Activated naive CD8-positive, alpha-beta T cell treated with anti-CD3 and anti-CD28 coated beads, Interleukin-2, amount 10 ng/mL, durations not matched to agents 7 days and 5 days (primary cell): ENCODE results near the gene STK32B. TPM values are rescaled to one million over a fixed set of nuclear protein-coding genes. Genes with fewer than 3 reads are reported as not detected.
"Not testable (repeated sequence)": the region's sequence is repeated elsewhere in the genome, so short reads cannot be mapped to it uniquely, and the experiment has no call there.

Experiments
- ATAC-seq: fragments of 150-1000 bp; cut with Tn5 transposase; one replicate; pipeline ENCODE4 v1.10.0; 2021; ENCODE audit warnings: low read depth, moderate library complexity
- POLR2A ChIA-PET: fragments of 350-600 bp; sonication (Branson Sonifier 250); formaldehyde crosslinking; loops from one replicate; lab custom pipeline; 2021; ENCODE audit warnings: antibody characterized with exemption; lab: Charles Lee
- DNase-seq: peaks from one replicate; pipeline ENCODE4 v3.0.0; 2021
- H3K27ac Mint-ChIP-seq: one replicate; pipeline ENCODE4 v1.8.0; 2022; ENCODE audit warnings: mild to moderate bottlenecking, mixed read lengths
- H3K27me3 Mint-ChIP-seq: one replicate; pipeline ENCODE4 v1.8.0; 2022; ENCODE audit warnings: mild to moderate bottlenecking, moderate library complexity, mixed read lengths
- H3K36me3 Mint-ChIP-seq: one replicate; pipeline ENCODE4 v1.8.0; 2021; ENCODE audit warnings: mild to moderate bottlenecking, mixed read lengths
- H3K4me1 Mint-ChIP-seq: one replicate; pipeline ENCODE4 v1.8.0; 2021; ENCODE audit warnings: mixed read lengths
- H3K4me3 Mint-ChIP-seq: one replicate; pipeline ENCODE4 v1.8.0; 2022; ENCODE audit warnings: mild to moderate bottlenecking, moderate library complexity, mixed read lengths
- H3K9me3 Mint-ChIP-seq: one replicate; pipeline ENCODE4 v1.8.0; 2021; ENCODE audit warnings: mixed read lengths
- total RNA-seq, 2 experiments: library from RNA; stranded (reverse); gene quantifications; one replicate each; pipeline ENCODE4 v1.2.3, GENCODE V29; 2021

Gene STK32B
- total RNA-seq, 2 experiments from 2014 or later: not detected

DNA sequence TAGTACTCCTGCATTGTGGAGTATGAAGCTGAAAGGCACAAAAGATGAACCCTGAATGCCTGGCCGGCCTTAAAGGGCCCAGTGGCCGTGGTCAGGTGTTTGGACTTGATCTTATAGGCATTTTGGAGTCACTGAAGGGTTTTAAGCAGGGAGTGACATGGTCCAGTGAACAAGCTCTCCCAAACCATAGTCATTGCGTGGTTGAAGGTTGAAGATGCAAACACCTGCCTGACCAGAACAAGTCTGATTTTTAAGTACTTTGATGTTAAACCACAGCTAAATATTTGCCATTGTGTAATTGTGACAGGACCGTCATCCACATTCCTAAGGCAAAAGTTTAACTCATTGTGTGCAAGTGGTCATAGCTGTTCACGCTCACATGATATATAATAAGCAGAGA is 3.3 kb downstream of the STK32B start:
- Mint-ChIP-seq H3K9me3 (no peaks in the 10 kb centered on the region), H3K27ac (no peak overlapping the region), H3K36me3 (no peaks in the 10 kb centered on the region), H3K4me3 (no peak overlapping the region), H3K4me1 (peaks cover 6% of the 10 kb centered on the region), H3K27me3 (peaks cover 24% of the 10 kb centered on the region)
- DNase-seq (no peak), ATAC-seq (no peak)
- POLR2A ChIA-PET: no interaction called here

- H3K4me3 Mint-ChIP-seq: no peak overlapping the region
- no peak overlapping the region for H3K27ac Mint-ChIP-seq
- POLR2A ChIA-PET: no interaction called here
- H3K9me3 Mint-ChIP-seq: no peaks in the 10 kb centered on the region
- H3K27me3 Mint-ChIP-seq: peaks cover 19% of the 10 kb centered on the region
- H3K4me1 Mint-ChIP-seq: peaks cover 6% of the 10 kb centered on the region
- no peak for ATAC-seq
- no peaks in the 10 kb centered on the region for H3K36me3 Mint-ChIP-seq
- DNase-seq: no peak
These were observed 4.1 kb downstream of the STK32B start for GRCh38 chr4:5055411-5055810.

GRCh38 chr4:5066101-5066500 is 14.8 kb downstream of the STK32B start:
- no peak overlapping the region for H3K4me3 Mint-ChIP-seq
- H3K36me3 Mint-ChIP-seq: no peaks in the 10 kb centered on the region
- peaks cover 2% of the 10 kb centered on the region for H3K27me3 Mint-ChIP-seq
- POLR2A ChIA-PET: no interaction called here
- H3K4me1 Mint-ChIP-seq: no peaks in the 10 kb centered on the region
- peaks cover 5% of the 10 kb centered on the region for H3K9me3 Mint-ChIP-seq
- no peak for DNase-seq
- no peak overlapping the region for H3K27ac Mint-ChIP-seq
- no peak for ATAC-seq

GRCh38 chr4:5066968-5067367 is 15.7 kb downstream of the STK32B start:
- ATAC-seq, H3K4me1 Mint-ChIP-seq, H3K36me3 Mint-ChIP-seq, H3K9me3 Mint-ChIP-seq, DNase-seq, H3K27me3 Mint-ChIP-seq, H3K27ac Mint-ChIP-seq, POLR2A ChIA-PET, H3K4me3 Mint-ChIP-seq: not testable (repeated sequence)

GRCh38 chr4:5067908-5068307 is 16.6 kb downstream of the STK32B start:
- POLR2A ChIA-PET: no interaction called here
- Mint-ChIP-seq H3K27me3 (peaks cover 2% of the 10 kb centered on the region), H3K4me1 (no peaks in the 10 kb centered on the region), H3K36me3 (no peaks in the 10 kb centered on the region), H3K9me3 (peaks cover 5% of the 10 kb centered on the region), H3K4me3 (no peak overlapping the region), H3K27ac (no peak overlapping the region)
- DNase-seq (no peak), ATAC-seq (no peak)

- no peak overlapping the region for H3K27ac Mint-ChIP-seq
- H3K27me3 Mint-ChIP-seq: no peaks in the 10 kb centered on the region
- ATAC-seq (no peak), DNase-seq (no peak)
- no peak overlapping the region for H3K4me3 Mint-ChIP-seq
- peaks cover 5% of the 10 kb centered on the region for H3K9me3 Mint-ChIP-seq
- POLR2A ChIA-PET: no interaction called here
- H3K36me3 Mint-ChIP-seq: no peaks in the 10 kb centered on the region
- no peaks in the 10 kb centered on the region for H3K4me1 Mint-ChIP-seq
These were observed 18.6 kb downstream of the STK32B start for GRCh38 chr4:5069901-5070300.

GRCh38 chr4:5072948-5073347 is 21.7 kb downstream of the STK32B start:
- no peak for DNase-seq
- no peak for ATAC-seq
- H3K4me1 Mint-ChIP-seq: no peaks in the 10 kb centered on the region
- H3K9me3 Mint-ChIP-seq: peaks cover 5% of the 10 kb centered on the region
- H3K27me3 Mint-ChIP-seq: no peaks in the 10 kb centered on the region
- POLR2A ChIA-PET: no interaction called here
- H3K4me3 Mint-ChIP-seq: no peak overlapping the region
- H3K27ac Mint-ChIP-seq: no peak overlapping the region
- no peaks in the 10 kb centered on the region for H3K36me3 Mint-ChIP-seq

DNA sequence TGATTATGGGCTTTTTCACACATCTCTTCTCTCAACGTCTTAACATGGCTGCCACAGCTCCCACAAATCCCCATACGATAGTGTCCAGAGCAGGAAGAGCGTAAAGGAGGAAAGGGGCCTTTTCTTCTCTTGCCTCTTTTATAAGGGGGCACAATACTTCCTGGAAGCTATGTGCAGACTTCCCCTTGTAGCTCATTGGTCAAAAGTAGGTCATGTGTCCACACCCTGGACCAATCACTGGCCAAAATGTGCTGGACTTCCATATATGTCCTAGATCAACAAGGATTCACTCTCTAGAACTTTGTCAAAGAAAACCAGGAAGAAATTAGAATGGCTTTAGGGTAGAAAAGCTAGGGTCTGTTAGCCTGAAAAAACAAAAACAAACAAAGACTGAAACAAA is 26.7 kb downstream of the STK32B start:
- Mint-ChIP-seq H3K36me3 (no peaks in the 10 kb centered on the region), H3K9me3 (peaks cover 7% of the 10 kb centered on the region), H3K27me3 (peaks cover 3% of the 10 kb centered on the region), H3K27ac (no peak overlapping the region), H3K4me3 (no peak overlapping the region), H3K4me1 (no peaks in the 10 kb centered on the region)
- ATAC-seq (no peak), DNase-seq (no peak)
- POLR2A ChIA-PET: no interaction called here

GRCh38 chr4:5079581-5079980 is 28.3 kb downstream of the STK32B start:
- POLR2A ChIA-PET: no interaction called here
- no peaks in the 10 kb centered on the region for H3K4me1 Mint-ChIP-seq

DNA sequence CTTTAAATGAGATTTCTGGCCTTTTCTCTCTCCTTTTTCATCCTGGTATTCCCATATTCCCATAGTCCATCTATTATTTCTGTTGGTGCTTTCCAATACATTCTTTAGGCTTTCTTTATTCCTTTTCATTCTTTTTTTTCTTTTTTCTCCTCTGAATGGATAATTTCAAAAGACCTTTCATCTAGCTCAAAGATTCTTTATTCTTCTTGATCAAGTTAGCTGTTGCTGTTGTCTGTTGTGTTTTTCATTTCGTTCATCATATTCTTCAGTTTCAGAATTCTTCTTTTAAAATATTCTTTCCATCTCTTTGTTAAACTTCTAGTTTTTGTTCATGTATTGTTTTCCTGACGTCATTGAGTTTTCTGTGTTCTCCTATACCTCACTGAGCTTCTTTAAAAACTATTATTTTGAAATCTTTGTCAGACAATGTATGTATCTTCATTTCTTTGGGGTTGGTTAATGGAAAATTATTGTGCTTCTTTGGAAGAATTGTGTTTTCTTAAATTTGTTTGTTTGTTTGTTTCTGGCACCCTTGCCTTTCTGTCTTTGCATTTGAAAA is 30.2 kb downstream of the STK32B start:
- DNase-seq (no peak), ATAC-seq (no peak)
- POLR2A ChIA-PET: no interaction called here
- Mint-ChIP-seq H3K27me3 (peaks cover 3% of the 10 kb centered on the region), H3K36me3 (no peaks in the 10 kb centered on the region), H3K9me3 (peaks cover 9% of the 10 kb centered on the region), H3K4me1 (no peaks in the 10 kb centered on the region), H3K27ac (no peak overlapping the region), H3K4me3 (no peak overlapping the region)

More at GRCh38 chr4:5079581-5079980, 28.3 kb downstream of the STK32B start:
- no peak overlapping the region for H3K27ac Mint-ChIP-seq
- no peak overlapping the region for H3K4me3 Mint-ChIP-seq
- H3K27me3 Mint-ChIP-seq: peaks cover 3% of the 10 kb centered on the region
- H3K9me3 Mint-ChIP-seq: peaks cover 7% of the 10 kb centered on the region
- DNase-seq (no peak), ATAC-seq (no peak)
- no peaks in the 10 kb centered on the region for H3K36me3 Mint-ChIP-seq

GRCh38 chr4:5082376-5082775 is 31.1 kb downstream of the STK32B start:
- peaks cover 9% of the 10 kb centered on the region for H3K9me3 Mint-ChIP-seq
- H3K4me3 Mint-ChIP-seq: no peak overlapping the region
- DNase-seq (no peak), ATAC-seq (no peak)
- H3K4me1 Mint-ChIP-seq: no peaks in the 10 kb centered on the region
- H3K36me3 Mint-ChIP-seq: no peaks in the 10 kb centered on the region
- H3K27ac Mint-ChIP-seq: no peak overlapping the region
- POLR2A ChIA-PET: no interaction called here
- peaks cover 3% of the 10 kb centered on the region for H3K27me3 Mint-ChIP-seq

GRCh38 chr4:5084911-5085475 is 33.7 kb downstream of the STK32B start:
- peaks cover 3% of the 10 kb centered on the region for H3K27me3 Mint-ChIP-seq
- H3K27ac Mint-ChIP-seq: no peak overlapping the region
- ATAC-seq (no peak), DNase-seq (no peak)
- H3K4me3 Mint-ChIP-seq: no peak overlapping the region
- POLR2A ChIA-PET: no interaction called here
- no peaks in the 10 kb centered on the region for H3K36me3 Mint-ChIP-seq
- peaks cover 12% of the 10 kb centered on the region for H3K9me3 Mint-ChIP-seq
- H3K4me1 Mint-ChIP-seq: no peaks in the 10 kb centered on the region

DNA sequence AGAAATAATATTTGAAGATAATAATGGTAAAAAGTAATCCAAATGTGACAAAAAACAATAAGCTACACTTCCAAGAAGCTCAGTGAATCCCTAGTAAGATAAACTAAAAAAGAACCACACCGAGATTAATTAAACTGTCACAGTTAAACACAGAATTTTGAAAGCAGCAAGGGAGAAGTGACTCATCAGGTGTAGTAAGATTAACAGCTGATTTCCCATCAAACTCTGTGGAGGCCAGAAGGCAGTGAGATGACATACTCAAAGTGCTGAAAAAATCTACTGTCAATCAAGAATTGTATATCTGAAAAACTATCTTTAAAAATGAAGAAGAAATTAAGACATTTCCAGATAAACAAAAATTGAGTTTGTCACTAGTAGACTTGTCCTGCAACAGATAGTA is 35.3 kb downstream of the STK32B start:
- POLR2A ChIA-PET: no interaction called here
- H3K9me3 Mint-ChIP-seq: peaks cover 8% of the 10 kb centered on the region
- H3K27ac Mint-ChIP-seq: no peak overlapping the region
- H3K36me3 Mint-ChIP-seq: no peaks in the 10 kb centered on the region
- DNase-seq (no peak), ATAC-seq (no peak)
- H3K4me3 Mint-ChIP-seq: no peak overlapping the region
- H3K27me3 Mint-ChIP-seq: no peaks in the 10 kb centered on the region
- H3K4me1 Mint-ChIP-seq: no peaks in the 10 kb centered on the region

DNA sequence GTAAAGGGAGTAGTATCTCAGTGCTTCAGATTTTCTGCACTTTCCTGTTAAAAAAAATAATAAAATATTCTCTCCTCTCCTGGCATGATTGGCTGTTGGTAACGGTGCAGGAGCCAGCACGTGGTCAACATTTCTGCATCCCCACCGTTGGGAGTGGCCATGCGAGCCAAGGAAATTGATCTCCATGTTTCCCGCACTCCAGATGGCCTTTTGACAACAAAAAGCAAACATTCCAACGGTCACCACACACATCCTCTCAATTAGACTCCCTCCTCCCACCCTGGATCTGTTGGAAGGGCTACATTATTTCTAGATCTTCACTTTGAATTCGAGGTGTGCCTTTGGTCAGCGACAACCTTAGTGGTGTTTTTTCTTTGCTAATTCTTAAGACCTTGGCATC is 45.0 kb downstream of the STK32B start:
- POLR2A ChIA-PET: no interaction called here
- H3K4me3 Mint-ChIP-seq: no peak overlapping the region
- ATAC-seq (no peak), DNase-seq (no peak)
- H3K36me3 Mint-ChIP-seq: no peaks in the 10 kb centered on the region
- H3K27ac Mint-ChIP-seq: no peak overlapping the region
- peaks cover 2% of the 10 kb centered on the region for H3K9me3 Mint-ChIP-seq
- H3K4me1 Mint-ChIP-seq: no peaks in the 10 kb centered on the region
- no peaks in the 10 kb centered on the region for H3K27me3 Mint-ChIP-seq
